HG03442 (cell line): ENCODE measurements around the gene CNTD1.
"Not testable (repeated sequence)": the region's sequence is repeated elsewhere in the genome, so short reads cannot be mapped to it uniquely, and the experiment has no call there.

Experiments used
- ATAC-seq: cut with Tn5 transposase; IDR thresholded peaks from one replicate; pipeline ENCODE4 v1.9.1; 2021; ENCODE audit warnings: mild to moderate bottlenecking, moderate library complexity; ENCODE audit not compliant: unreplicated experiment

Gene CNTD1

GRCh38 chr17:42798383-42799380 is at the start of gene CNTD1, which contains the start of gene COA3:
TSS of gene CNTD1 (plus strand) at chr17:42798861. CDS start at chr17:42799068, 207 bp downstream.
TSS of gene COA3 (minus strand) at chr17:42798704. CDS start at chr17:42798681, 23 bp downstream.
- peak; percentile 64 for ATAC-seq

- ATAC-seq: no peak
These were observed 49.5 kb upstream of the CNTD1 start for GRCh38 chr17:42748908-42749798.

GRCh38 chr17:42750739-42751344 is 47.8 kb upstream of the CNTD1 start:
- ATAC-seq: no peak

GRCh38 chr17:42751628-42752027 is 47.0 kb upstream of the CNTD1 start:
- ATAC-seq: no peak

GRCh38 chr17:42754782-42755181 is 43.9 kb upstream of the CNTD1 start:
- ATAC-seq: no peak

- no peak for ATAC-seq
These were observed 38.5 kb upstream of the CNTD1 start for GRCh38 chr17:42759982-42760651.

GRCh38 chr17:42760652-42761581 is 37.7 kb upstream of the CNTD1 start, which contains the start of gene RAMP2:
TSS of gene RAMP2 (plus strand) at chr17:42761227. CDS start at chr17:42761262, 35 bp downstream.
- no peak for ATAC-seq

GRCh38 chr17:42761638-42762037 is 37.0 kb upstream of the CNTD1 start:
- ATAC-seq: no peak

- no peak for ATAC-seq
These were observed 32.5 kb upstream of the CNTD1 start for GRCh38 chr17:42766124-42766523.

GRCh38 chr17:42767512-42767911 is 31.1 kb upstream of the CNTD1 start:
- ATAC-seq: no peak

GRCh38 chr17:42768006-42768405 is 30.7 kb upstream of the CNTD1 start:
- not testable (repeated sequence) for ATAC-seq

- not testable (repeated sequence) for ATAC-seq
These were observed 28.7 kb upstream of the CNTD1 start for GRCh38 chr17:42769964-42770363.

- ATAC-seq: no peak
These were observed 25.7 kb upstream of the CNTD1 start for GRCh38 chr17:42772945-42773289.

- peak; percentile 58 for ATAC-seq
These were observed 25.2 kb upstream of the CNTD1 start, which contains the start of gene VPS25 for GRCh38 chr17:42773290-42774035. TSS of gene VPS25 (plus strand) at chr17:42773449. CDS start at chr17:42773476, 27 bp downstream.

- no peak for ATAC-seq
These were observed 24.5 kb upstream of the CNTD1 start for GRCh38 chr17:42774066-42774745.

GRCh38 chr17:42775534-42776098 is 23.0 kb upstream of the CNTD1 start:
- ATAC-seq: no peak

- no peak for ATAC-seq
These were observed 20.1 kb upstream of the CNTD1 start for GRCh38 chr17:42778570-42778969.
